Endodermal cell (in vitro differentiated cells): ENCODE measurements around the gene KRTAP5-6. TPM values are rescaled to one million over a fixed set of nuclear protein-coding genes. Genes with fewer than 3 reads are reported as not detected.

ENCODE experiments used
- DNase-seq: peaks from one replicate; pipeline ENCODE4 v3.0.0-alpha.2; 2017
- H3K27ac ChIP-seq: 2 replicates; pipeline ENCODE4 v1.5.1; 2013; ENCODE audit warnings: mild to moderate bottlenecking, low read depth, low read length, moderate library complexity
- H3K27me3 ChIP-seq: 2 replicates; pipeline ENCODE4 v1.6.1; 2013; ENCODE audit warnings: mild to moderate bottlenecking, low read length, moderate library complexity; ENCODE audit not compliant: insufficient read depth, control insufficient read depth, poor library complexity, severe bottlenecking
- H3K36me3 ChIP-seq: 2 replicates; pipeline ENCODE4 v1.7.0; 2013; ENCODE audit warnings: mild to moderate bottlenecking, low read length, moderate library complexity; ENCODE audit not compliant: control insufficient read depth, insufficient read depth
- H3K4me1 ChIP-seq: one replicate; pipeline ENCODE4 v1.7.0; 2013; ENCODE audit warnings: low read length; ENCODE audit not compliant: control insufficient read depth, insufficient read depth
- H3K4me3 ChIP-seq: 2 replicates; pipeline ENCODE4 v1.5.1; 2013; ENCODE audit warnings: mild to moderate bottlenecking, low read length, moderate library complexity
- H3K9ac ChIP-seq: 2 replicates; pipeline ENCODE4 v1.6.1; 2013; ENCODE audit warnings: mild to moderate bottlenecking, low read length, moderate library complexity; ENCODE audit not compliant: poor library complexity, severe bottlenecking; ENCODE audit errors: extremely low read depth
- H3K9me3 ChIP-seq: 2 replicates; pipeline ENCODE4 v1.6.1; 2013; ENCODE audit warnings: mild to moderate bottlenecking, low read length, moderate library complexity; ENCODE audit not compliant: control insufficient read depth
- H3K27ac Mint-ChIP-seq: 2 replicates; pipeline ENCODE4 v1.8.0; 2020; ENCODE audit warnings: mixed read lengths
- H3K27me3 Mint-ChIP-seq: 2 replicates; pipeline ENCODE4 v1.8.0; 2021; ENCODE audit warnings: mild to moderate bottlenecking, mixed read lengths; ENCODE audit not compliant: insufficient read depth
- H3K36me3 Mint-ChIP-seq: 2 replicates; pipeline ENCODE4 v1.8.0; 2020; ENCODE audit warnings: low read depth, mixed read lengths
- H3K4me1 Mint-ChIP-seq: 2 replicates; pipeline ENCODE4 v1.8.0; 2020; ENCODE audit warnings: mixed read lengths
- H3K4me3 Mint-ChIP-seq: 2 replicates; pipeline ENCODE4 v1.8.0; 2020; ENCODE audit warnings: mild to moderate bottlenecking, moderate library complexity, mixed read lengths
- H3K9me3 Mint-ChIP-seq: 2 replicates; pipeline ENCODE4 v1.8.0; 2020; ENCODE audit warnings: mild to moderate bottlenecking, mixed read lengths
- CTCF ChIP-seq: fragments of 200-600 bp; sonication (generic); conservative IDR thresholded peaks from 2 replicates; pipeline ENCODE4 v1.5.0; 2021; ENCODE audit warnings: antibody characterized with exemption, mild to moderate bottlenecking
- WGBS, 2 experiments: methylation state at CpG; one replicate each; pipeline versions ENCODE4 v1.1.5 to v1.1.7; 2013; ENCODE audit warnings: missing lambda C conversion rate in 2 of 2, mixed read lengths in 1 of 2; ENCODE audit not compliant: insufficient coverage in 1 of 2, insufficient read length in 1 of 2; 5-methylcytosine and 5-hydroxymethylcytosine counted together
- total RNA-seq, 2 donors: library from RNA; stranded (reverse); fragmentation: NEBNext Ultra II Directional in 1 of 2; extraction: Animal tissue kit (Norgen Biotek cat#: 25700) in 1 of 2; gene quantifications; 2 replicates in 1 of 2; 3 replicates in 1 of 2; pipeline ENCODE4 v1.2.1, GENCODE V29; 2021

Gene KRTAP5-6
- total RNA-seq, 2 donors from 2014 or later = not detected

- WGBS, 2 experiments = 84 to 86% methylated on average over 6 to 8 of the region's 8 CpGs
- no peaks in the 10 kb centered on the region for H3K4me1 ChIP-seq
- no peak overlapping the region for H3K27ac Mint-ChIP-seq
- peaks cover 45% of the 10 kb centered on the region for H3K27me3 Mint-ChIP-seq
- TF ChIP-seq CTCF = no peak
- no peaks in the 10 kb centered on the region for H3K36me3 ChIP-seq
- peaks cover 65% of the 10 kb centered on the region for H3K27me3 ChIP-seq
- no peaks in the 10 kb centered on the region for H3K36me3 Mint-ChIP-seq
- no peaks in the 10 kb centered on the region for H3K9me3 ChIP-seq
- peaks cover 5% of the 10 kb centered on the region for H3K9me3 Mint-ChIP-seq
- H3K27ac ChIP-seq = no peak overlapping the region
- H3K4me3 ChIP-seq = no peak overlapping the region
- H3K9ac ChIP-seq = no peak overlapping the region
- no peak for DNase-seq
- H3K4me3 Mint-ChIP-seq = no peak overlapping the region
- H3K4me1 Mint-ChIP-seq = no peaks in the 10 kb centered on the region
Measured at GRCh38 chr11:1740786-1741530, 44.0 kb downstream of the KRTAP5-6 start.

- no peak overlapping the region for H3K4me3 ChIP-seq
- H3K9me3 ChIP-seq = no peaks in the 10 kb centered on the region
- H3K9me3 Mint-ChIP-seq = peaks cover 1% of the 10 kb centered on the region
- no peak overlapping the region for H3K4me3 Mint-ChIP-seq
- no peak for DNase-seq
- peaks cover 44% of the 10 kb centered on the region for H3K27me3 Mint-ChIP-seq
- 76 to 89% methylated on average over 2 to 4 of the region's 4 CpGs for WGBS, 2 experiments
- no peak overlapping the region for H3K27ac Mint-ChIP-seq
- H3K9ac ChIP-seq = no peak overlapping the region
- no peaks in the 10 kb centered on the region for H3K36me3 Mint-ChIP-seq
- H3K36me3 ChIP-seq = no peaks in the 10 kb centered on the region
- no peak overlapping the region for H3K27ac ChIP-seq
- H3K27me3 ChIP-seq = peaks cover 59% of the 10 kb centered on the region
- no peak for TF ChIP-seq CTCF
- no peaks in the 10 kb centered on the region for H3K4me1 Mint-ChIP-seq
- H3K4me1 ChIP-seq = no peaks in the 10 kb centered on the region
Measured at GRCh38 chr11:1741741-1742140, 44.7 kb downstream of the KRTAP5-6 start.

GRCh38 chr11:1742371-1742770, 45.4 kb downstream of the KRTAP5-6 start:
- Mint-ChIP-seq H3K36me3 (no peaks in the 10 kb centered on the region), H3K27ac (no peak overlapping the region), H3K27me3 (peaks cover 47% of the 10 kb centered on the region), H3K4me1 (no peaks in the 10 kb centered on the region), H3K9me3 (no peaks in the 10 kb centered on the region), H3K4me3 (no peak overlapping the region)
- H3K36me3 ChIP-seq = no peaks in the 10 kb centered on the region
- no peaks in the 10 kb centered on the region for H3K4me1 ChIP-seq
- no peak overlapping the region for H3K9ac ChIP-seq
- no peak overlapping the region for H3K27ac ChIP-seq
- no peak for TF ChIP-seq CTCF
- no peaks in the 10 kb centered on the region for H3K9me3 ChIP-seq
- WGBS, 2 experiments = 65 to 66% methylated on average over 3 to 4 of the region's 4 CpGs
- no peak overlapping the region for H3K4me3 ChIP-seq
- no peak for DNase-seq
- peaks cover 59% of the 10 kb centered on the region for H3K27me3 ChIP-seq
